Naive thymus-derived CD8-positive, alpha-beta T cell (primary cell): ENCODE results near the gene VPS35. TPM values are rescaled to one million over a fixed set of nuclear protein-coding genes. Genes with fewer than 3 reads are reported as not detected.

Experiments used
- ATAC-seq, 2 donors: fragments of 150-1000 bp; cut with Tn5 transposase in 1 of 2; sonication (Bioruptor Pico), chemical (Tn5 transposase) in 1 of 2; 1 replicate in 1 of 2; 2 replicates in 1 of 2; pipeline ENCODE4 v1.10.0; 2021; ENCODE audit warnings: mild to moderate bottlenecking in 2 of 2, moderate library complexity in 2 of 2
- POLR2A ChIA-PET: fragments of 350-600 bp; sonication (Branson Sonifier 250); formaldehyde crosslinking; loops from one replicate; lab custom pipeline; 2021; ENCODE audit warnings: antibody characterized with exemption; lab: Charles Lee
- DNase-seq, 10 donors: peaks; one replicate each; pipeline versions ENCODE4 v3.0.0 to v3.0.0-alpha.2; 2020 to 2022
- H3K27ac Mint-ChIP-seq, 10 donors: one replicate each; pipeline ENCODE4 v1.8.0; 2020 to 2022; ENCODE audit warnings: mild to moderate bottlenecking in 10 of 10, mixed read lengths in 10 of 10, moderate library complexity in 4 of 10, inconsistent platforms in 1 of 10
- H3K27me3 Mint-ChIP-seq, 5 donors: one replicate each; pipeline ENCODE4 v1.8.0; 2021 to 2022; ENCODE audit warnings: mixed read lengths in 5 of 5
- H3K36me3 Mint-ChIP-seq, 3 donors: one replicate each; pipeline ENCODE4 v1.8.0; 2020 to 2022; ENCODE audit warnings: mixed read lengths in 3 of 3, mild to moderate bottlenecking in 2 of 3, inconsistent platforms in 1 of 3
- H3K4me1 Mint-ChIP-seq, 4 donors: one replicate each; pipeline ENCODE4 v1.8.0; 2021 to 2022; ENCODE audit warnings: mixed read lengths in 4 of 4
- H3K4me3 Mint-ChIP-seq, 10 donors: one replicate each; pipeline ENCODE4 v1.8.0; 2020 to 2022; ENCODE audit warnings: mild to moderate bottlenecking in 10 of 10, mixed read lengths in 10 of 10, moderate library complexity in 6 of 10, inconsistent platforms in 1 of 10
- H3K9me3 Mint-ChIP-seq, 9 donors: one replicate each; pipeline ENCODE4 v1.8.0; 2020 to 2022; ENCODE audit warnings: mixed read lengths in 9 of 9, mild to moderate bottlenecking in 3 of 9, inconsistent platforms in 1 of 9, moderate library complexity in 1 of 9
- polyA plus RNA-seq, 3 donors: library from polyadenylated mRNA; unstranded; fragments of 300-500 nt; fragmentation: Illumina TruSeq; gene quantifications; one replicate each; pipeline ENCODE4 v1.2.3, GENCODE V29; 2021
- total RNA-seq, 8 experiments: library from RNA in 2 of 8; stranded (reverse) in 2 of 8; gene quantifications; one replicate each; pipeline ENCODE4 v1.2.3 and lab custom pipeline; 2021 to 2026

Gene VPS35
- total and polyA plus RNA-seq, 5 experiments from 2014 or later = 66.5 to 104 (median 67.7) TPM

DNA sequence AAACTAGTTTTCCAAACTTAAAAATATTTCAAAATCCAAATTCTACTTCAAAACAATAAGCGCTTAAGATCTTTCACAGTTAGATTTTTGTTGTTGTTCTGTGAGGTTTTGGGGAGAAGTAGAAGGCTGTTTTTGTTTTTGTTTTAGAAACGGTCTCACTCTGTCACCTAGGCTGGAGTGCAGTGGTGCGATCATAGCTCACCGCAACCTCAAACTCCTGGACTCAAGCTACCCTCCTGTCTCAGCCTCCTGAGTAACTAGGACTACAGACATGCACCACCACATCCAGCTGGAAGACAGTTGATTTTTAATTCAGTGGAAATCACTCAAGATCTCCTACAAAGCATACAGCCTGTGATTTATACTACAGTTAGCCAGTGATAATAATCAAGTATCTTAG is 70.5 kb downstream of the VPS35 start:
- Mint-ChIP-seq H3K27ac (no peak overlapping the region), H3K36me3 (no peaks in the 10 kb centered on the region), H3K9me3 (no peaks in the 10 kb centered on the region), H3K4me3 (no peak overlapping the region), H3K27me3 (peaks cover 0 to 21% (median 12%) of the 10 kb centered on the region in 5 donors), H3K4me1 (peaks cover 4 to 21% (median 17%) of the 10 kb centered on the region in 4 donors)
- no peak for DNase-seq
- POLR2A ChIA-PET = no interaction called here
- no peak for ATAC-seq

DNA sequence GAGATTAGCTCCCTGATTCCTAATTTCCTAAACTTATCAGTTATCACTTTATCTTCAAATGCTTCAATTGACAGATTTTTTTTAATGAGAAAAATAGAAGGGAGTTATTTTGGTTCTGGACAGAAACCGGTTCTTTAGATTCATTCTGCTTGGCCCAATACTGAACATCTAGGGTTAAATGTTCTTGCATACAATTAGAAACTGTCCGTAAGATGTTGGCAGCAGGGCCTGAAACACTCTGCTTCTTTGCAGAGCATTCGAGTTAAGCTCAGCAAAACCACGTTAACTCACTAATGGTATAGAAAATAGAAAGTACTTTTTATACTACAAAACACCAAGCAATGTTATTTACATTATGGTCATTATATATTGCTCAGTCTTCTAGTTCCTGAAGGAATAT is 75.0 kb downstream of the VPS35 start:
- H3K27me3 Mint-ChIP-seq = peaks cover 0 to 5% (median 0%) of the 10 kb centered on the region in 5 donors
- no peaks in the 10 kb centered on the region for H3K9me3 Mint-ChIP-seq
- DNase-seq (no peak), ATAC-seq (no peak)
- no peak overlapping the region for H3K4me3 Mint-ChIP-seq
- H3K4me1 Mint-ChIP-seq = no peaks in the 10 kb centered on the region
- H3K36me3 Mint-ChIP-seq = no peaks in the 10 kb centered on the region
- POLR2A ChIA-PET = no interaction called here
- no peak overlapping the region for H3K27ac Mint-ChIP-seq

DNA sequence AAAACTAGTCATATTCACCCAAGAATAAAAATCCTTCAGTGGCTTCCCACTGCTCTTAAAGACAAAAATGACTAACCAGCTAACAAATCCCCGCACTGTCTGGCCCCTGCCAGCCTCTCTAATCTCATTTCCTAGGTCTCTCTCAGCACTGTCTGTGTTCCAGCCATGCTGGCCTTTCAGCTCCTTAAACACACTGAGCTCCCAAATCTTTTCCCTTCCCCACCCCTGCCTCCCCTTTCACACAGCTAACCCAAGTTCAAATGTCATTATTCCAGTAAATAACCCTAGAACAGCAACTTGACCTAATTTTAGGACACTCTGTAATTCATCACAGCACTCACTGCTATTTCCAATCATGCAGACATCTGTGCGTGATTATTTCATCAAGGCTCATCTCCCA is 75.6 kb downstream of the VPS35 start:
- H3K4me3 Mint-ChIP-seq = no peak overlapping the region
- no peaks in the 10 kb centered on the region for H3K36me3 Mint-ChIP-seq
- no peaks in the 10 kb centered on the region for H3K9me3 Mint-ChIP-seq
- POLR2A ChIA-PET = no interaction called here
- H3K27me3 Mint-ChIP-seq = peaks cover 0 to 5% (median 0%) of the 10 kb centered on the region in 5 donors
- ATAC-seq (no peak), DNase-seq (no peak)
- no peak overlapping the region for H3K27ac Mint-ChIP-seq
- no peaks in the 10 kb centered on the region for H3K4me1 Mint-ChIP-seq

DNA sequence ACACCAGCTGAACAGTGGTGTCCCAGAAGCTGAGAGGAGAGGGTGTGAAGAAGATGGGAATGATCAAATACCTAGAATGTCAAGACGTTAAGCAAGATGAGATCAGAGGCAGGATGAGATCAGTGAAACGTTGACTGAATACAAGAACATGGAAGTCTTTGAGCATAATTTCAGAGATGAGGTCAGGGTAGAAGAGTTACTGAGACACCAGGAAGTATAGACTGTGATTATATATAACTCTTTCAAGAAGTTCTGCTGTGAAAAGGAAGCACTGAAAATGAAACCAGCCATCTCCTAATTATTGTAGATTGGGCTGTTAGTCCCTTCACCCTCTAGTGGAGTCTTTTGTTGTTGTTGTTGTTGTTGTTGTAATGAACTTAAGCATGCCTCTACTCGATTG is 76.9 kb downstream of the VPS35 start:
- Mint-ChIP-seq H3K36me3 (no peaks in the 10 kb centered on the region), H3K9me3 (no peaks in the 10 kb centered on the region), H3K4me3 (no peak overlapping the region), H3K27me3 (peaks cover 0 to 5% (median 0%) of the 10 kb centered on the region in 5 donors), H3K27ac (no peak overlapping the region), H3K4me1 (no peaks in the 10 kb centered on the region)
- ATAC-seq = no peak
- DNase-seq = no peak
- POLR2A ChIA-PET = no interaction called here

DNA sequence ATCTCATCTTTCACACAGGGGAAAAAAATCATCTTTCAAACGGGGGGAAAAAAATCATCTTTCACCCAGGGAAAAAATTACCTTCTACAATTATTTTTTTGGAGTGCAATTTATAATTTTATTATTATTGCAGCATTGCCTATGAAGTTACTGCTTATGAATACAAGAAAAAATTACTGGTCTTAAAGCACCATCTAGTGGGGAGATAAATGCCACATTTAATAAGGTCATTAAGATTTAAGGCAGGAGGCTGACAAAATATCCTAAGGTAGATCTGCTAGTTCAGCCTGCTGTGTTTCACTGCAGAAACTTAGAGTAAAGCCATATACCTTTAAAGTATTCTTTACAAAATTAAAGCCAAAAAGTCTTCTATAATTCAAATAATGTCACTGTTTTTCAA is 81.4 kb downstream of the VPS35 start:
- no peak overlapping the region for H3K27ac Mint-ChIP-seq
- peaks cover 0 to 2% (median 0%) of the 10 kb centered on the region in 5 donors for H3K27me3 Mint-ChIP-seq
- H3K9me3 Mint-ChIP-seq = no peaks in the 10 kb centered on the region
- peak in 3 of 10 donors; percentile 23 to 35 (median 35) for DNase-seq
- H3K4me3 Mint-ChIP-seq = no peak overlapping the region
- H3K4me1 Mint-ChIP-seq = no peaks in the 10 kb centered on the region
- POLR2A ChIA-PET = no interaction called here
- ATAC-seq = no peak
- no peaks in the 10 kb centered on the region for H3K36me3 Mint-ChIP-seq

DNA sequence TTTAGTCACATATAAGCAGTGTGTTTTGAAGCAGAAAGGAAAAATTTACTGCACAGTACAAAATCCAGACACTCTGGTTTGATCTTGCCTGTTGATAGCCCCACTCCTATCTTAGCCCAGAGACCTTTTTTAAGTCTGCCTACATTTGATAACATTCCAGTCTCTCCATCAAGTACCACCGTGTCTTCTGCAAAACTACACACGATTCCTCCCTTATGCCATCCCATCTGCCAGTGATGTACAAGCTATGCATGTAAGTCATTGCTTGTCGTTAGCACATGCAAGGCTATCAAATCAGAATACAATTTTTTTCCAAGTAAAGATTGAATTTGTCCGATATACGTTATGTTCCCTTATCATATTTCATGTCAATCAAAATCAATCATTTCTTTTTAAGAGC is 82.7 kb downstream of the VPS35 start:
- POLR2A ChIA-PET = no interaction called here
- ATAC-seq = no peak
- Mint-ChIP-seq H3K9me3 (no peaks in the 10 kb centered on the region), H3K4me1 (no peaks in the 10 kb centered on the region), H3K27ac (no peak overlapping the region), H3K4me3 (no peak overlapping the region), H3K36me3 (no peaks in the 10 kb centered on the region), H3K27me3 (peaks cover 0 to 2% (median 0%) of the 10 kb centered on the region in 5 donors)
- no peak for DNase-seq

Other genes starting within 250 kb of the VPS35 start
- gene SHCBP1, start 67.8 kb downstream of the VPS35 start, total RNA-seq = 1 to 10 TPM in 1 of 2 experiments, under 1 TPM in 1; 0.29 to 1.6 TPM
- gene SHCBP1, start 67.8 kb downstream of the VPS35 start, polyA plus RNA-seq = under 1 TPM in 1 of 3 donors, not detected in 2; 0.28 TPM
- gene ORC6, start 481 bp upstream of the VPS35 start, total RNA-seq = 1 to 10 TPM; 2.6 to 3.4 TPM
- under 1 TPM; 0.32 to 0.59 (median 0.48) TPM for gene ORC6, start 481 bp upstream of the VPS35 start, polyA plus RNA-seq
- under 1 TPM; 0.10 to 0.36 TPM for gene MYLK3, start 59.2 kb upstream of the VPS35 start, total RNA-seq
- gene MYLK3, start 59.2 kb upstream of the VPS35 start, polyA plus RNA-seq = not detected
- 1 to 10 TPM; 5.7 to 6.8 TPM for gene C16orf87, start 142.0 kb upstream of the VPS35 start, total RNA-seq
- gene C16orf87, start 142.0 kb upstream of the VPS35 start, polyA plus RNA-seq = 1 to 10 TPM; 4.9 to 8.5 (median 5.7) TPM
- 1 to 10 TPM; 2.7 to 3.4 TPM for gene GPT2, start 195.2 kb upstream of the VPS35 start, total RNA-seq
- gene GPT2, start 195.2 kb upstream of the VPS35 start, polyA plus RNA-seq = under 1 TPM in 2 of 3 donors, not detected in 1; 0.19 to 0.23 TPM